Suprapubic skin (tissue), 4 donors: ENCODE measurements around the gene CILP2.

Source experiments
- CTCF ChIP-seq, 2 donors: fragments of 200-600 bp in 1 of 2; fragments of 450-650 bp in 1 of 2; sonication (generic) in 1 of 2; IDR thresholded peaks; one replicate each; pipeline ENCODE4 v1.5.1; 2016 to 2019; ENCODE audit warnings: antibody characterized with exemption in 2 of 2, mild to moderate bottlenecking in 1 of 2, moderate library complexity in 1 of 2
- EP300 ChIP-seq: sonication (generic); formaldehyde crosslinking; IDR thresholded peaks from one replicate; pipeline ENCODE4 v1.6.1; 2017; ENCODE audit warnings: antibody characterized with exemption
- POLR2AphosphoS5 ChIP-seq, 3 donors: sonication (generic); formaldehyde crosslinking; IDR thresholded peaks; one replicate each; pipeline ENCODE4 v1.6.1; 2017; ENCODE audit warnings: antibody characterized with exemption in 3 of 3

GRCh38 chr19:19579533-19580361 is 41.7 kb downstream of the CILP2 start:
- TF ChIP-seq CTCF (IDR thresholded peaks at IDR 0.05) = no peak
- TF ChIP-seq EP300 = no peak
- TF ChIP-seq POLR2AphosphoS5 (IDR thresholded peaks at IDR 0.05) = no peak
